ENCODE results near the gene APC2.
"Not testable (repeated sequence)": the region's sequence is repeated elsewhere in the genome, so short reads cannot be mapped to it uniquely, and the experiment has no call there.

Gene APC2

DNA sequence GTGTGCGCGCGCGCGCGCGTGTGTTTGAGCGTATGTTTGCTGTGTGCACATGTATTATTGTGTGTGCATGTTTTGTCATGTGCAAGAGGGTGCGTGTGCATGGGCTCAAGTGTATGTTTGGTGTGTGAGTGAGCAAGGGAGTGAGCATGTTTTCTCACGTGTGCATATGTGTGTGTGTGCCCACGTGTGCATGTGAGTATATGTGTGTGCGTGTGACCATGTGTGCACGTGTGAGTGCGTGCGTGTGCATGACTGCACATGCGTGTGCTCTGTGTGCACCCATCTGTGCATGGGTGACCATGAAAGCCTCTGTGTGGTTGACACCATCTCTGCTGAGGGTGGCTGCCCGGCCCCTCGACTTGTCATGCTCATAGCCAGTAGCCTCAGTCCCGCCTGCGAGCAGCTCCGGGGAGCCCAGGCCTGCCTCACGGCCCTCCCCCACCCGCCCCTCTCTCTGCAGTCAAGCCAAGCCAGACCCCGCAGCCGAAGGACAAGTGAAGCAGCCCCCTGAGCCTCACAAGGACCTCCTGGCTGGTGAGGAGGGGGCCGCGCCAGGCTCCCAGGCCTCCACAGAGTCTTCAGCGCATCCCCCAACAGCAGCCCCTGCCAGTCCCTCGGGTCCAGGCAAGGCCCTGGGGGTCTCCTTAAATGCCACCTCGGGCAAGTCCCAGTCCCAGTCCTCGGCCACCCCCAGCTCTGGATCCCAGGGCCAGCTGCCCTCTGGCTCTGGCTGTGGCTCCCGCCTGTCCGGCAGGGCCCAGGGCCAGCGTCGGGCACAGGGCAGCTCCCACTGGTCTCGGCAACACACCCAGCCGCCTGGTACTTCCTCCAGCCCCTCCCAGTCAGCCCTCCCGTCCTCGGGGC, 47.0 kb downstream of the APC2 start:
- DNase-seq (ENCODE audit: low read depth in 2 of 2), result no peak

DNA sequence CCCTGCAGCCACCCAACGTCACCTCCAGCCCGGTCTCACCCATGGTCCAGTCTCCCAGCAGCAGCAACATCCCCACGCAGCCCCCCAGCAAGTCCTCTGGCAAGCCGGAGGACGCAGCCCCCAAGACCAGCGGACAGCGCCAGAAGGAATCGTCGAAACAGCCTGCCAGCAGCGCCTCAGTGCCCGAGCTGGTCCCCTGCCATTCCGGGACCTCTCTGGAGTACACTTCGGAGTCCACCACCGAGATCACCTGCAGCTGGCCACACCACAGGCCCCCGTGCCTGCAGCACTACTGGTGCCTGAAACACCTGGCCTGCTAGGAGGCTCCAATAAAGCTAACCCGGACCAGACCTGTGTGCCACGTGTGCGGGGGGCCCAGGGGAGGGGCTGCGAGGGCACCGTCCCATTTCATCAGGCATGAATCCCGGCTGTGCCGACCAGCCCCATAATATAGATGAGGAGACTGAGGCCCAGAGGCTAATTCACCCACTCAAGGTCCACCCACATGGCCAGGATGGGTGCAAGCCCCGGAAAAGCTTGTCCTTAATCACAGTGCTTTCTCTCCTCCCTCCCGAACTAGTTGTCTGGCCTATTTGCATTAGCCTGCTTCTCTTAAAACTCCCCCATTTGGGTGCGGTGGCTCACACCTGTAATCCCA, 47.8 kb downstream of the APC2 start:
- DNase-seq (ENCODE audit: low read depth in 2 of 2), result no peak

DNA sequence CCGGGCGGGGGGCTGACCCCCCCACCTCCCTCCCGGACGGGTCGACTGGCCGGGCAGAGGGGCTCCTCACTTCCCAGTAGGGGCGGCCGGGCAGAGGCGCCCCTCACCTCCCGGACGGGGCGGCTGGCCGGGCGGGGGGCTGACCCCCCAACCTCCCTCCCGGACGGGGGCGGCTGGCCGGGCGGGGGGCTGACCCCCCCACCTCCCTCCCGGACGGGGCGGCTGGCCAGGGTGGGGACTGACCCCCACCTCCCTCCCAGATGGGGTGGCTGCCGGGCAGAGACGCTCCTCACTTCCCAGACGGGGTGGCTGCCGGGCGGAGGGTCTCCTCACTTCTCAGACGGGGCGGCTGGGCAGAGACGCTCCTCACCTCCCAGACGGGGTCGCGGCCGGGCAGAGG, 49.3 kb downstream of the APC2 start:
- not testable (repeated sequence) for DNase-seq (ENCODE audit: low read depth in 2 of 2)

DNA sequence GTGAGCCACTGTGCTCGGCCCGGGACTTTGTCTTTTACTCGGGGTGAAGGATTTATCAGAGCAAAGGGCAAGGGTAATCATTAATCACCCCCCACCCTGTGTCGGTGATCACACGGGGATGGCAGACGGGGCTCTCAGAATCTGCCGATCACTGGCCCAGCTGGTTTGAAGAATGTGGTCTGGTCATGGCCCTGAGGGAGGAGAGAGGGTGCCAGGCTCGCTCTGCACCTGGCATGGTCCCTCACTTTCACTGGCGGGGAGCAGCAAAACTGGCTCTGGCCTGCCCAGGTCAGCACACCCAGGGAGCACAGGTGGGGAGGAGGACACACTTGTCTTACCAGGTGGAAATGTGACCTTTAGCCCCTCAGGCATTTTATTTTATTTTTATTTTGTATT, 51.3 kb downstream of the APC2 start:
- DNase-seq (ENCODE audit: low read depth in 2 of 2), result no peak

DNA sequence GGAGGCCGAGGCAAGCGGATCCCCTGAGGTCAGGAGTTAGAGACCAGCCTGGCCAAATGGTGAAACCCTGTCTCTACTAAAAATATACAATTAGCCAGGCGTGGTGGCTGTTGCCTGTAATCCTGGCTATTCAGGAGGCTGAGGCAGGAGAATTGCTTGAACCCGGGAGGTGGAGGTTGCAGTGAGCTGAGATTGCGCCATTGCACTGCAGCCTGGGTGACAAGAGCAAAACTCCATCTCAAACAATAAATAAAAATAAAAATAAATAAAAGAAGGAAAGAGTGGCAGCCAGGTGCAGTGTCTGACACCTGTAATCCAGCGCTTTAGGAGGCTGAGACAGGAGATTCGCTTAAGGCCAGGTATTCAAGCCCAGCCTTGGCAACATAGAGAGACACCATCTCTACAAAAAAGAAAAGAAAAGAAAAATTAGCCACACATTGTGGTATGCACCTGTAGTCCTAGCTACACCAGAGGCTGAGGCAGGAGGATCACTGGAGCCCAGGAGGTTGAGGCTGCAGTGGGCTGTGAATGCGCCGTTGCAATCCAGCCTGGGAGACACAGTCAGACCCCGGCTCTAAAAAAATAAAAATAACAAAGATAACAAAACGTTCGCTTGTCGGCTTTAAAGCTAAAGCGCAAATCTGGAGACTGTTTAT, 52.6 kb downstream of the APC2 start:
- no peak for DNase-seq (ENCODE audit: low read depth in 2 of 2)

DNA sequence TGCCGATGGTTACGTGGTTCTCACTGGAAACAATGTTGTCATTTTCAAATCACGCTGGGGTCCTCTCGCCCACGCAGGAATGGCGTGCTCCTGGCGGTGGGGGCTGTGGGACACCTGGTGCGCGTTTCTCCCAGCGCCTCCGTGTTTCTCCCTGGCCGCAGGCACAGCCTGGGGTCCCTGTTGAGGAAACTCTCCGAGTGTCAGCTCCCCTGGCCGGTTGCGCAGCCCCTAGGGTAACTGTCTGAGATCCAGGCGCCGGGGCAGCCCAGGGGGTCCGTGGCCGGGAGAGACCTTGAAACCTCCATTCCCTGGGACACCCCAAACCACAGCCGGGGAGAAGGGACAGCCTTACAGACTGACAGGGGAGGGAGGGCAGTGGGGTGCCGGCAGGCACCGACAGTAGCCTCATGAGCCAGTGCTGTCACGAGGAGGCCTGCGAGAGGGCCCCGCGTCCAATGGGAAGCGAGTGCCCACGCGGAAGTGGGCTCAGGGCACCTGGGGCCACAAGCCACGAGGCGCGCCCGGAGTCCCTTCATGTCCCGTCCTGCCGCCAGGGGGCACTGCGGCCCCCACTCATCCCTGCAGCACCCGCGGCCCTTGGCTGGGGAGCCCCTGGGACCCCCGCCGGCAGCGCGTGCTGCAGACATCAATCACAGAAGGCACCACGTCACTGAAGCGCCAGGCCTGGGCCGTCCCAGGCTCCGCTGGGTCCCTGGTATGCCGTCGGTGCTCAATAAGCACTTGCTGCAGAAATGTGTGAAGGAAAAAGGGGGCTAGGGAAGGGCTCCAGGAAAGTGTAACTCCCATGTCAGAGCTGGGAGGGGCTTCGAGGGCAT, 53.4 kb downstream of the APC2 start:
- DNase-seq (ENCODE audit: low read depth in 2 of 2), result peak; percentile 21 to 24

DNA sequence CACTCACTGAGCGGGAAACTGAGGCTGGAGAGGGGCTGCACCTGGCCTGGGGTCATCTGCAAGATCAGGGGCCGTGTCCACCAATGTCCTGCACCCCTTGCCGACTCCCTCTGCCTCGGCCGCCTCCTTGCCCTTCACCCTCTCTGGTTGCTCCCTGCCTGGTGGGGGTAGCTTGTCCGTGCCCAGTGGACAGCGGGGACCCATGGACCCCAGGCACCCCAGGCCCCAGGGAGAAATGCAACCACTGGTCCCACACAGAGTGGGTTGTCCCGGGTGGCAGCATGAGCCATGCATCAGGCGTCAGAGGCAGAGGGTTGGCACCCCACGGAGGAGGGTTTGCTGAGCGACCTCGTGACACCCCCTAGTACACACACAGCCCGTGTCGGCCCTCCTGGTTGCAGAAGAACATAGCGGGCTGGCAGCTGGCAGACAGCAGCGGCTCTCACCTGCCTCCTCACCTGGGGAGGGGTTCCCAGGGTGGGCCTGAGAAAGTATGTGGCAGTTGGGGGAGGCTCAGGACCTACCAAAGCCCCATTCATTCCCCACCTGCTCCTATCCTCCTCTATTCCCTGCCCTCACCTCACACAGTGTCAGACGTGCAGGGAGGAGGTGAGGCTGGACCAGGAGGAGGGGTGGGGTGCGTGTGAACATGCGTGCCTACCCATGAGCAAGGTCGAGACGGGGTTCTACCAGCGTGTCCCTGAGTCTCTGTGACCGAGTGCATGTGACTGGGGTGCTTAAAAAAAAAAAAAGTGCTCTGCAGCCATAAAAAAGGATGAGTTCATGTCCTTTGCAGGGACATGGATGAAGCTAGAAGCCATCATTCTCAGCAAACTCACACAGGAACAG, 54.2 kb downstream of the APC2 start:
- no peak for DNase-seq (ENCODE audit: low read depth in 2 of 2)

DNA sequence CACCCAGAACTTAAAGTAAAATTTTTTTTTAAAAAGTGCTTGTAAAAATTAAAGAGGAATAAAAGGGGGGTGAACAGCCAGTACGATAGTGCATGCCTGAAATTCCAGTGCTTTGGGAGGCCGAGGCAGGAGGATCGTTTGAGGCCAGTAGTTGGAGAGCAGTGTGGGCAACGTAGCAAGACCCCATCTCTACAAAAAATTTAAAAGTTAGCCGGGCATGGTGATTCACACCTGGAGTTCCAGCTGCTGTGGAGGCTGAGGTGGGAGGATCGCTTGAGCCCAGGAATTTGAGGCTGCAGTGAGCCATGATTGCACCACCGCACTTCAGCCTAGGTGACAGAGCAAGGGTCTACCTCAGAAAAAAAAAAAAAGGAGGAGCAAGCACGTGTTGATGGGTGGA, 55.1 kb downstream of the APC2 start:
- DNase-seq (ENCODE audit: low read depth in 2 of 2), result no peak

DNA sequence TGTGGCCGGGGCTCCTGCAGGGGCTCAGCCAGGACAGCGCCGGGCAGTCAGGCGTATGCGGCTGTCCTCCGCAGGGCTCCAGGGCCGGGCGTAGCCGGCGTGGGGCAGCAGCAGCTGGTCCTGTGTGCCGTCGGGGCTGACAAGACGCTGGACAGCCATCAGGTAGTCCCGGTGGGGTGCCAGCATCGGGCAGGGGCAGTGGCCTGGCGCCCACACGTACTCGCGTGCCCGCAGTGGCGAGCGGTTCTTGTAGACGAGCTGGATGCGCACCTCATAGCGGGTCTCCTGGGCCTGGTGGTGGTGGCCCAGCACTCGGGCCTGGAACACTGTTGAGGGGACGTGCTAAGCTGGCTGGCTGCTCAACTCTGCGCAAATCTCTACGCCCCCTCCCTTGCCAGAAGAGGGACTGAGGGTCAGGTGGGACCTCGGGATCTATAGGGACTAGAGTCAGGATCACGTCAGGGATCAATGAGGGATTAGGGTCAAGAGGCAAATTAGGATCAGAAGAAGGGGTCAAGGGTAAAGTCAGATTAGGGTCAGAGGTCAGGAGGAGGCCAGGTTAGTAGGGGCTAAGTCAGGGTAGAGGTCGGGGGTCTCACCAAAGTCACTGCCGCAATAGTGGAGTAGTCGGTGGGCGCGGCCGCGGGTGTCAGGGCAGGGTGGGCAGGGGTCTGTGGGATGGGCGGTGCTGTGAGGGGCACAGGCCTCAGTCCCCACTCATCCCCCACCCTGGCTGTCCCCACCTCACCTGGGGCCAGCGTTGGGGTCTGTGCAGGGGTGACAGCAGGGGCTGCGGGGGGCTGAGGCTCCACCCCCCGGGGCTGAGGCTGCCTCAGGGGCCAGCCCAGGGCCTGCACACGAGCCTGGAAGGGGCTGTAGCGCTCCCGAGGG, 56.3 kb downstream of the APC2 start:
- no peak for DNase-seq (ENCODE audit: low read depth in 2 of 2)

DNA sequence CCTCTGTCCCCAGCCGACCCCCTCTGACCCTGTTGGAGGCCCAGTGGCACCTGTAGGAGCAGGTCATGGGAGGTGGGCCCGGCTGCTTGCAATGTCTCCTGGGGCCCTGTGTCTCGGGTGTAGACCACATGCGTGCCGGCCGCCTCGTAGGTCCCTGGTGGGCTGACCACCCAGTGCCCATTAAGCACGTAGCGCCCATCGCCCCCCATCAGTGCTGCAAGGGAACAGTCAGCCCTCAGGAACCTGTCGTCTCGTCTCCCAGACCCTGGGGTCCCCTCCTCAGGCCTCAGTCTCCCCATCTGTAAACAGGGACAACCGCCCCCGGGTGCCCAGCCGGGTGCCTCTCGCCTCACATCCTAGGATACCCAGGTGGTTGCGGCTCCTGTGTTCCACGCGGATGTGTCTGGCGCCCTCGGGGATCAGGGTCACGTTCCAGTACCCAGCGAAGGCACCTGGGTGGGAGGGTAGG, 57.3 kb downstream of the APC2 start:
- DNase-seq (ENCODE audit: low read depth in 2 of 2), result no peak

DNA sequence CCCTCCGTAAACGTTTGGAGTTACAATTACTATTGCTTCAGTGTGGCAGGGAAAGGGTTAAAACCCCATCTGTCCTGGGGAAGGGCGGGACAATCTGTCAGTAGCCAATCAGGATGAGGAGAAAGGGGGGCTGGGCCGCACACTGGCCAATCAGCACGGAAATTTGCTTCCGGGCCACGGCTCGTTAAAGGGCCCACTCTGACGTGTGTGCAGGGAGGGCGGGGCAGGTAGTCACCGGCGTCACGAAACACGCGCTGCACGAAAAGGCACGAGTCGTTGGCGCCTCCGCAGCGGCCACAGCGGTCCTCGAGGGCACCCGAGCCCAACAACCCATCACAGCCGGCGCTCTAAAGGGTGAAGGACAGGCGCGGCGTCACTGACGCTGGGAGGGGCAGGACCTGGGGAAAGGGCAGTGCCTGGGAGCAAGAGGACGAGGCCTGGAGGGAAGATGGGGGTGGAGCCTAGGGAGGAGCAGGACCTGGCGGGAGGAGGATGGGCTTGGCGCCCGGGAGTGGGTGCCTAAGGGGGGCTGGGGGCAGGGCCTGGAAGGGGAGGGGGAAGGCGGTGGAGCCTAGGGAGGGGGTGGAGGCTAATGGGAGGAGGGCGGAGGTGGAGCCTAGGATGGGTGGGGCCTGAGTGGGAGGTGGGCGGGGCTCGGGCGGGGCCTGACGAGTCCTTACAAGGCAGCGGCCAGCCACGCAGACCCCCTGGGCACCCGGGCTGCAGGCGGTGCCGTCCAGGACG, 58.0 kb downstream of the APC2 start:
- peak; percentile 73 to 86 for DNase-seq (ENCODE audit: low read depth in 2 of 2)

DNA sequence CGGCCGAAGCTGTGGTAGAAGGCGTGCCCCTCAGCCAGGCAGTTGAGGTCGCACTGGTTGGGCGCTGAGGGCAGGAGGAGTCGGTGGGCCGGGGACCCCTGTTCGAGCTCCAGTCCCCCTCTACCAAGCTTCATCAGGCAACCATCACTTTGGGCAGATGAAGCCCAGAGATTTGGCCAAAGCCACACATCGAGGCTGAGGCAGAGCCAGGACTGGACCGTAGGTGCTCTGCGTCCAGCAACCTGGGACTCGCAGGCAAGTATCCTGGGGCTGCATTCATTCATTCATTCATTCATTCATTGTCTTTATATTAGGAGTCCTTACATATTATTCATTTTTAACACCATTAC, 58.6 kb downstream of the APC2 start:
- DNase-seq (ENCODE audit: low read depth in 2 of 2), result no peak

DNA sequence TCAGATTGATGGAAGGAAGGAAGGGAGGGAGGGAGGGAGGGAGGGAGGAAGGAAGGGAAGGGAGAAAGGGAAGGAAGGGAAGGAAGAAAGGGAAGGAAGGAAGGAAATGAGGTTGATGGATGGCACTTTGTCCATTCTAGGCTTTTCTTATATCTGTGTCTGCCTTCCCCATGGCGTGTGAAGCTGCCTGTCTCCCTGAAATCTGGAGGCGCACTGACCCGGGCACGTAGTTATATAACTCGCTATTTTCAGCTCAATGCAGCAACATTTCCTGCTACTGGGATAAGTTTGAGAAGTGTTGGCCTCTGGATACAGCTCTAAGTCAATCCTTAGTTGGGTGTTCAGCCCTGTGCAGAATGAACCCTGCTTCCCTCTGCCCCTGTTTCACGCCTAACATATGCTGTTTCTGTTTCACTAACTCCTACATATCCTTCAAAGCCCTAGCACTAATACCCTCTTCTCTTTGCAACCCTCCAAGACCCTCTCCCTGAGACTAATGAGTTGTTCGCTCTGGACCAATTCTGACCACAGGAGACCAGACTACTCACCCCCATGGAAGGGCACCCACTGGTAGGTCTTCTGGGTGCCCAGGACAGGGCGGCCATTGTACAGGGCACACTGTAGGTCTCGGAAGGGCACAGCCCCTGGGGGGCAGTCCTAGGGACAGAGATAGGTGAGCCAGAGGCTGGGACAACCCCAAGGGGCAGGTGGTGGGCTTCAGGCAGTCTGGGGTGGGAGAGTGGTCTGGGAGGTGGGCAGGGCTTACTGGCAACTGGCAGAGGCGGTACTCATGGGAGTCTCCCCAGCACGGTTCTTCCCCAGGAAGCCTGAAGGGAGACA, 59.9 kb downstream of the APC2 start:
- no peak for DNase-seq (ENCODE audit: low read depth in 2 of 2)

DNA sequence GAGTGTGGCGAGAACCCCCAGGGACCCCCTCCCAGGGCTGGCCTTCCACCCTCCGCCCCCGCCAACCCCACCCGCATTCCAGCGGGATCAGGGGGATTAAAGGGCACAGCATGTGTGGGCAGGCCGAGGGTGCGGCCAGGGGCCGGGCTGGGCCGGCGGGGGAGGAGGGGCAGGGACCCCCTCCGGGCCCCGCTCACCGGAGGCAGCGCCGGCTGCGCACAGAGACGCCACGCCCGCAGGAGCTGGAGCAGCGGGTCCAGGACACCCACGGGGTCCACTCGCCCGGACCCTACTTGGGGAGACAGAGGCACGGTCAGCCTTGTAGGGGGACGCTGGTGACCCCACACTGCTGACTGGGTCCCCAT, 60.5 kb downstream of the APC2 start:
- DNase-seq (ENCODE audit: low read depth in 2 of 2), result no peak

DNA sequence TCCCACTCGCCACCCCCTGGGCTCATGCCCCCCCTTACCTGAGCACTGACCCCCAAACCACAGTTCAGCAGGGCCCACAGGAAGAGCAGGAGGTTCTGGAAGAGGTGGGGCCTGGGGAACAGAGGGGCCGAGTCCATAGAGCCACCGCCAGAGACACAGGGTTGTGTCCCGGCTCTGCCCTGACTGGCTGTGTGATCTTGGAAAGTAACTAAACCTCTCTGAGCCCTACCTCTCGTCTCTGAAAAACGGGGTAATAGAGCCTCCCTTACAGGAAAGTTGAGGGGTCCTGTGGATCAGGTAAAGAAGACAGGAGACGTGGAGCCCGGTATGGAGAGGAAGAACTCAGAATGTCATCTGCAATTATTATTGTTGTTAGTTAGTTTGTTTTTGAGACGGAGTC, 60.9 kb downstream of the APC2 start:
- DNase-seq (ENCODE audit: low read depth in 2 of 2), result no peak

DNA sequence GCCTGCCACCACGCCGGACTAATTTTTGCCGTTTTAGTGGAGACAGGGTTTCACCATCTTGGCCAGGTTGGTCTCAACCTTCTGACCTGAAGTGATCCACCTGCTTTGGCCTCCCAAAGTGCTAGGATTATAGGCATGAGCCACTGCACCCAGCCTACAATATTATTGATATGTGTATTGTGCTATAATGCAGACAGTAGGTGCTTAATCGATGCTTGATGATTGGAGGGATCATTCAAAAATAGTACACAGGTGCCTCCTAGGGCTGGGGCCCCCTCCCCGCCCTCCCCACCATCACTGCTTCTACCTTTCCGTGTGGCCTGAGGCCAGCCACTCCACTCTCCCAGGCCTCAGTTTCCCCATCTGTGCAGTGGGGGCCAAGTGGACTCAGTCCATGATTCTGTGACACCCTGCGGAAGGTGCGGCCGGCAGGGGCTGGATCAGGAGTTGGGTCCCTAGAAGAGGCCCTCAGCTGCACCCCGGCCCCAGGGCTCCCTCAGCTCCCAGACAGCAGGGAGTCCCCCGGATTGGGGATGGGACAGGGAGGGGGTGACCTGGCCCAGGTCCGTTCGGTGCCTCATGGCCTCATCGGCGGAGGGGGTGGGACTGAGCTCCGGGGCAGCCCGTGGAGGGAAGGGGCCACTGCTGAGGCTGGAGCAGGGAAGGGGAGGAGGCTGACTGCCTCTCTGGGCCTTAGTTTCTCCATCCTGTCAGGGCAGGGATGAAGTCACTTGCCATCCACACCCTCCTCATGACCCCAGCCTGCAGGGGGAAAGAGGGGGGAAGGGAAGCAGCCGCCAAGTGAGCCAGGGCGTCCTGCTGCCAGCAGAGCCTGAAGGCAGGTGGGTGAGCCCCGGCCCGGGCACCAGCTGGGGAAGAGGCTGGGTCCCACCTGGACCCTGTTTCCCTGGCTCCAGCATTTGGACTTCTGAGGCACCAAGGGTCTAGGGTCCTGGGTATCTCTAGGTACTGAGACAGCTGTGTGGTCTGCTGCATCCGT, 61.7 kb downstream of the APC2 start:
- no peak for DNase-seq (ENCODE audit: low read depth in 2 of 2)

All from stimulated activated CD8-positive, alpha-beta memory T cell treated with anti-CD3 and anti-CD28 coated beads, Interleukin-15, amount 100 ng/mL, for 4 hours (primary cell).